ENCODE data around the gene G6PC3. TPM values are rescaled to one million over a fixed set of nuclear protein-coding genes. Genes with fewer than 3 reads are reported as not detected.

G6PC3 gene
- total and polyA plus RNA-seq, 2 donors (not counting 3 experiments of a cell fraction or from before 2014, with no cell fraction given), result 78.4 to 194 TPM

DNA sequence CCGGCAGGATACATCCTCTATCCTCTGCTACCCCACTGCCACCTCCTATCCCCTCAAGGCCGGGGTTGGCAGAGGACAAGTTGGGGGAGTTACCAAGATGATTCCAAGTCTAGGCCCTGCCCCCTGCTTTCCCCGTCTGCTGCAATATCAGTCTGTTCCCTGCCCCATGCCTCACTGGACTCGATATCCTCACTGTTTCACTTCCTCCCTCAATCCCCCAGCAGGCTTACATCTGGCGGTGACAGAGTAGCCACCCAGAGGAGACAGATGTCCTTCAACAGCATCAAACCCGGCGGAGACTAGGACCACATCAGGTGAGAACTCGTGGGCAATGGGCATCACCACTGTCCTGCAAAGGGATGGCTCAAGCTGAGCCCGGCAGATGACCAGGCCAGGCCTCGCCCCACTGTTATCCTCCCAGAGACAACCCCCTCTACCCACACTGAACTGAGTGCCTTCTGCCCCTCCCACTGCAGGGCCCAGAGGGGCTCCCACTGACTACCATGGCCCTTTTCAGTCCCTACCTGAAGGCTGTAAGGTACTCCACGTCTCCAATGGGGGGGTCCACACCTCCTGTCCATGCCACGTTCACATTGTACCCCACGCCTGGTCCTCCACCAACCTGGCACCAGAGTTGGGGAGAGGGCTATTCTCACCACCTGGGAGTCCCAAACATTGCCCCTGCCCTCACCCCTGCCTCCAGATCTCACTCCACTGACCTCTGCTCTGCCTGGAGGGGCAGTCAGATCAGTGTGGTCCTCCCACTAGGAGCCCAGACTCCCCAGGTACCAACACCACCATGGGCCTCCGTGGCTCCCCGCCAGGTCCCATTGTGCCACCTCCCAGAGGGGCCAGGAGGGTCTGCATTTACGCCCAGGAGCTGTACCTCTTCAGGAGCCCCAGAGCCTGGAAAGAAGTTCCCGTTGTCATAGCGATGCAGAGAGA lies 9.6 kb downstream of the G6PC3 start:
- H3K9me1 ChIP-seq (replicated peaks; ENCODE audit: control insufficient read depth, extremely low read depth, insufficient read depth, low read length), result no peaks in the 10 kb centered on the region
- no peak for FAIRE-seq
- no peak for DNase-seq (ENCODE audit: low read depth, low spot score)

DNA sequence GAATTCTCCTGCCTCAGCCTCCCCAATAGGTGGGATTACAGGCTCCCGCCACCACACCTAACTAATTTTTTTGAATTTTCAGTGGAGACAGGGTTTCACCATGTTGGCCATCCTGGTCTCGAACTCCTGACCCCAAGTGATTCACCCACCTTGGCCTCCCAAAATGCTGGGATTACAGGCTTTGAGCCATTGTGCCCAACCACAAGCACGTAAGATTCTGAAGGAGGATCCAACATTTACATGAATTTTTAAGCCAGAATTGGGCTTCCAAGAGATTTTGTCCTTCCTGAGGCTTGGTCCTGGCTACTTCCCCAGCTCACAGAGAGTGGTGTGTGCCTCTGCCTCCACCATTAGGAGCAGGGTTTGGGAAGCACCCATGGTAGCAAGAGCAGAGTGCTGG lies 11.1 kb downstream of the G6PC3 start:
- dilution Hi-C loops (cut with MboI; ENCODE audit: extremely low pct_ligation_motif_present, low sequenced_read_pairs), result no loop called here
- no peak overlapping the region for H2AFZ ChIP-seq (ENCODE audit: low read depth, low read length)
- H3K27me3 ChIP-seq (ENCODE audit: control insufficient read depth in 2 of 2, insufficient read depth in 2 of 2, low read length in 2 of 2), result no peaks in the 10 kb centered on the region
- no peaks in the 10 kb centered on the region for H3K9me1 ChIP-seq (replicated peaks; ENCODE audit: control insufficient read depth, extremely low read depth, insufficient read depth, low read length)
- no peaks in the 10 kb centered on the region for H3K4me1 ChIP-seq (ENCODE audit: control insufficient read depth, extremely low read depth, insufficient read depth, low read length)
- no TSS peak for BruUV-seq (replicated peaks)
- TF ChIP-seq, protein P1, sequence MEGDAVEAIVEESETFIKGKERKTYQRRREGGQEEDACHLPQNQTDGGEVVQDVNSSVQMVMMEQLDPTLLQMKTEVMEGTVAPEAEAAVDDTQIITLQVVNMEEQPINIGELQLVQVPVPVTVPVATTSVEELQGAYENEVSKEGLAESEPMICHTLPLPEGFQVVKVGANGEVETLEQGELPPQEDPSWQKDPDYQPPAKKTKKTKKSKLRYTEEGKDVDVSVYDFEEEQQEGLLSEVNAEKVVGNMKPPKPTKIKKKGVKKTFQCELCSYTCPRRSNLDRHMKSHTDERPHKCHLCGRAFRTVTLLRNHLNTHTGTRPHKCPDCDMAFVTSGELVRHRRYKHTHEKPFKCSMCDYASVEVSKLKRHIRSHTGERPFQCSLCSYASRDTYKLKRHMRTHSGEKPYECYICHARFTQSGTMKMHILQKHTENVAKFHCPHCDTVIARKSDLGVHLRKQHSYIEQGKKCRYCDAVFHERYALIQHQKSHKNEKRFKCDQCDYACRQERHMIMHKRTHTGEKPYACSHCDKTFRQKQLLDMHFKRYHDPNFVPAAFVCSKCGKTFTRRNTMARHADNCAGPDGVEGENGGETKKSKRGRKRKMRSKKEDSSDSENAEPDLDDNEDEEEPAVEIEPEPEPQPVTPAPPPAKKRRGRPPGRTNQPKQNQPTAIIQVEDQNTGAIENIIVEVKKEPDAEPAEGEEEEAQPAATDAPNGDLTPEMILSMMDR (IDR thresholded peaks at IDR 0.05; ENCODE audit: extremely low read depth in 1 of 2, insufficient read depth in 1 of 2, low read depth in 1 of 2, low read length in 2 of 2), result no peak
- TF ChIP-seq GATA2 (IDR thresholded peaks at IDR 0.05; ENCODE audit: insufficient read depth, insufficient read length, low read depth, low read length), result no peak
- no peak for TF ChIP-seq FOS (IDR thresholded peaks at IDR 0.05; ENCODE audit: borderline replicate concordance, insufficient read depth, low read length)
- TF ChIP-seq POLR2A (IDR thresholded peaks at IDR 0.05; ENCODE audit: low read depth, low read length), result no peak
- TF ChIP-seq, protein P2, sequence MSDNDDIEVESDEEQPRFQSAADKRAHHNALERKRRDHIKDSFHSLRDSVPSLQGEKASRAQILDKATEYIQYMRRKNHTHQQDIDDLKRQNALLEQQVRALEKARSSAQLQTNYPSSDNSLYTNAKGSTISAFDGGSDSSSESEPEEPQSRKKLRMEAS (IDR thresholded peaks at IDR 0.05; ENCODE audit: insufficient read depth, insufficient read length), result no peak
- TF ChIP-seq POLR2AphosphoS5 (IDR thresholded peaks at IDR 0.05; ENCODE audit: insufficient read depth, low read depth, low read length), result no peak
- TF ChIP-seq EZH2 (IDR thresholded peaks at IDR 0.05; ENCODE audit: borderline replicate concordance, low read depth, low read length, severe bottlenecking), result no peak
- TF ChIP-seq MYC (IDR thresholded peaks at IDR 0.05; ENCODE audit: low read depth, low read length), result no peak
- H3K4me2 ChIP-seq (ENCODE audit: insufficient read depth, low read length), result no peak overlapping the region
- CTCF ChIA-PET, result interaction anchor here (0.6 to 1.0 kb wide), 2 partner anchors 34 to 87 kb away, joined by 3 read pairs; no protein-coding TSS in a partner anchor
- DNase-seq (ENCODE audit: low read depth, low spot score) (no peak), FAIRE-seq (no peak)
- POLR2A ChIA-PET, result no interaction called here
- no peak overlapping the region for H3K4me3 ChIP-seq (replicated peaks in 1 of 3; ENCODE audit: insufficient read depth in 1 of 3, low read depth in 1 of 3, low read length in 3 of 3)
- no peak overlapping the region for H3K9ac ChIP-seq (replicated peaks; ENCODE audit: extremely low read depth, insufficient read depth, low read length)
- H3K27ac ChIP-seq (ENCODE audit: insufficient read depth, low read depth, low read length), result no peak overlapping the region
- no peaks in the 10 kb centered on the region for H3K79me2 ChIP-seq (ENCODE audit: control insufficient read depth, insufficient read depth, low read length)
- peaks cover 0 to 24% of the 10 kb centered on the region in 2 experiments for H3K36me3 ChIP-seq (ENCODE audit: control insufficient read depth in 2 of 2, extremely low read depth in 1 of 2, insufficient read depth in 2 of 2, low read length in 2 of 2)
- intact Hi-C loops (cut with micrococcal nuclease), result no loop called here
- H3K9me3 ChIP-seq (replicated peaks; ENCODE audit: control insufficient read depth, insufficient read depth, low read length), result no peaks in the 10 kb centered on the region
- H4K20me1 ChIP-seq (replicated peaks; ENCODE audit: control insufficient read depth, extremely low read depth, insufficient read depth, low read length), result no peaks in the 10 kb centered on the region

More for the DNA sequence above, 9.6 kb downstream of the G6PC3 start:
- no peak overlapping the region for H3K4me2 ChIP-seq (ENCODE audit: insufficient read depth, low read length)
- H3K4me1 ChIP-seq (ENCODE audit: control insufficient read depth, extremely low read depth, insufficient read depth, low read length), result no peaks in the 10 kb centered on the region
- ChIA-PET CTCF (no interaction called here), POLR2A (no interaction called here)
- TF ChIP-seq POLR2A (IDR thresholded peaks at IDR 0.05; ENCODE audit: low read depth, low read length) (no peak), FOS (IDR thresholded peaks at IDR 0.05; ENCODE audit: borderline replicate concordance, insufficient read depth, low read length) (no peak), JUN (IDR thresholded peaks at IDR 0.05; ENCODE audit: borderline replicate concordance, insufficient read depth, insufficient read length, low read depth) (no peak)
- TF ChIP-seq, protein P2 (IDR thresholded peaks at IDR 0.05; ENCODE audit: insufficient read depth, insufficient read length), result no peak
- H3K36me3 ChIP-seq (ENCODE audit: control insufficient read depth in 2 of 2, extremely low read depth in 1 of 2, insufficient read depth in 2 of 2, low read length in 2 of 2), result peaks cover 4 to 39% of the 10 kb centered on the region in 2 experiments
- no peaks in the 10 kb centered on the region for H4K20me1 ChIP-seq (replicated peaks; ENCODE audit: control insufficient read depth, extremely low read depth, insufficient read depth, low read length)
- no TSS peak for BruUV-seq (replicated peaks)
- intact Hi-C loops (cut with micrococcal nuclease) (no loop called here), dilution Hi-C loops (cut with MboI; ENCODE audit: extremely low pct_ligation_motif_present, low sequenced_read_pairs) (no loop called here)
- no peak overlapping the region for H3K27ac ChIP-seq (ENCODE audit: insufficient read depth, low read depth, low read length)
- H2AFZ ChIP-seq (ENCODE audit: low read depth, low read length), result no peak overlapping the region
- H3K9me3 ChIP-seq (replicated peaks; ENCODE audit: control insufficient read depth, insufficient read depth, low read length), result no peaks in the 10 kb centered on the region
- no peak overlapping the region for H3K4me3 ChIP-seq (replicated peaks in 1 of 3; ENCODE audit: insufficient read depth in 1 of 3, low read depth in 1 of 3, low read length in 3 of 3)
- H3K9ac ChIP-seq (replicated peaks; ENCODE audit: extremely low read depth, insufficient read depth, low read length), result no peak overlapping the region
- H3K27me3 ChIP-seq (ENCODE audit: control insufficient read depth in 2 of 2, insufficient read depth in 2 of 2, low read length in 2 of 2), result no peaks in the 10 kb centered on the region
- no peaks in the 10 kb centered on the region for H3K79me2 ChIP-seq (ENCODE audit: control insufficient read depth, insufficient read depth, low read length)

Measured in endothelial cell of umbilical vein (primary cell).